A549 (cell line): ENCODE measurements around the gene SH3RF1.

ENCODE experiments used
- PHF8 ChIP-seq: fragments of 200-600 bp; sonication (generic); IDR thresholded peaks from 2 replicates; pipeline ENCODE4 v1.6.1; 2016; ENCODE audit warnings: low read depth, mild to moderate bottlenecking, antibody characterized with exemption, moderate library complexity, borderline replicate concordance
- POLR2A ChIP-seq: IDR thresholded peaks from 2 replicates; pipeline ENCODE4 v1.6.1; 2012; ENCODE audit warnings: mild to moderate bottlenecking, low read length

DNA sequence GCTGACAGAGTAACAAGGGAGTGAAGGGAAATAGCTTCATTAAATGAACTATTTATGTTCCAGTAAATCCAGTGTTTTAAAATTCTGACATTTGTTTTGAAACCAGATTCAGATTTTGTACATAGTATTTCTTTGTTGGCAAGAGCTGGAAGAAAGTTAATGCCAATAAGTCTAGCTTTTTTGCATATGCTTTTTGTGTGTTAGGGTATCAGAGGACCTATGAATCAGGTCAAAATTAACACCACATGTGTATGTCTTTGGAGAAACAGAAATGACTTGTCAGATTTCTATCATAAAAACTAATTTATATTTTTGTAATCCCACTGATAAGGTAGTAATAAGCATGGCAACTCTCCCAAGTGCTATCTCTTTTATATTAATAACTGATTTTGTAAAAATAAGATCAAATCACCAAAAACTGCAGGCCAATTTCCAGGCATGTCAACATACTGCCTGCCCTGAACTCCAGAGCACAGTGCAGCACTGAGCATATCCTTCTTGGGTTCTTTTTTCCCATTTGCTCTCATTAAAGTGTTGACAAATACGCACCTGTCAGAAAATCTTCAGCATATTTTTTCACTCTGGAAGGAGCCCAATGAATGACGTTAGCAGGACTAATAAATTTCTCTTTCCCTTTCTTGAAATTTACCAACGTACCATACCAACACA lies 65.5 kb downstream of the SH3RF1 start:
- TF ChIP-seq POLR2A (no peak), PHF8 (no peak)
